Measurements from ENCODE around the gene ATR.
A peak's percentile ranks its signal among the peaks of the same experiment; 100 is the strongest.

ATR gene

GRCh38 chr3:142578329-142579223 is at the start of gene ATR:
ATR (minus strand) TSS chr3:142578733; CDS start chr3:142578704, 29 bp downstream.
- TF ChIP-seq GATA3 (IDR thresholded peaks at IDR 0.05; ENCODE audit: low read depth, low read length) (no peak), GATA2 (IDR thresholded peaks at IDR 0.05; ENCODE audit: low read depth, low read length) (peak; percentile 37; the same call in 1 of the 2 replicates)

- TF ChIP-seq GATA3 (IDR thresholded peaks at IDR 0.05; ENCODE audit: low read depth, low read length): no peak
- no peak for TF ChIP-seq GATA2 (IDR thresholded peaks at IDR 0.05; ENCODE audit: low read depth, low read length)
Measured at GRCh38 chr3:142626971-142627370, 48.4 kb upstream of the ATR start.

- TF ChIP-seq GATA3 (IDR thresholded peaks at IDR 0.05; ENCODE audit: low read depth, low read length) (no peak), GATA2 (IDR thresholded peaks at IDR 0.05; ENCODE audit: low read depth, low read length) (no peak)
Measured at GRCh38 chr3:142625153-142625440, 46.6 kb upstream of the ATR start.

- TF ChIP-seq GATA2 (IDR thresholded peaks at IDR 0.05; ENCODE audit: low read depth, low read length): no peak
- no peak for TF ChIP-seq GATA3 (IDR thresholded peaks at IDR 0.05; ENCODE audit: low read depth, low read length)
Measured at GRCh38 chr3:142624341-142625152, 46.0 kb upstream of the ATR start.

GRCh38 chr3:142623194-142623593 is 44.7 kb upstream of the ATR start:
- TF ChIP-seq GATA2 (IDR thresholded peaks at IDR 0.05; ENCODE audit: low read depth, low read length) (no peak), GATA3 (IDR thresholded peaks at IDR 0.05; ENCODE audit: low read depth, low read length) (no peak)

- no peak for TF ChIP-seq GATA3 (IDR thresholded peaks at IDR 0.05; ENCODE audit: low read depth, low read length)
- no peak for TF ChIP-seq GATA2 (IDR thresholded peaks at IDR 0.05; ENCODE audit: low read depth, low read length)
Measured at GRCh38 chr3:142622405-142622804, 43.9 kb upstream of the ATR start.

GRCh38 chr3:142618917-142619461 is 40.5 kb upstream of the ATR start:
- TF ChIP-seq GATA3 (IDR thresholded peaks at IDR 0.05; ENCODE audit: low read depth, low read length) (no peak), GATA2 (IDR thresholded peaks at IDR 0.05; ENCODE audit: low read depth, low read length) (no peak)

- TF ChIP-seq GATA2 (IDR thresholded peaks at IDR 0.05; ENCODE audit: low read depth, low read length) (no peak), GATA3 (IDR thresholded peaks at IDR 0.05; ENCODE audit: low read depth, low read length) (no peak)
Measured at GRCh38 chr3:142615171-142615570, 36.6 kb upstream of the ATR start.

- no peak for TF ChIP-seq GATA2 (IDR thresholded peaks at IDR 0.05; ENCODE audit: low read depth, low read length)
- TF ChIP-seq GATA3 (IDR thresholded peaks at IDR 0.05; ENCODE audit: low read depth, low read length): no peak
Measured at GRCh38 chr3:142614059-142614626, 35.6 kb upstream of the ATR start.

- no peak for TF ChIP-seq GATA2 (IDR thresholded peaks at IDR 0.05; ENCODE audit: low read depth, low read length)
- TF ChIP-seq GATA3 (IDR thresholded peaks at IDR 0.05; ENCODE audit: low read depth, low read length): no peak
Measured at GRCh38 chr3:142613491-142613890, 35.0 kb upstream of the ATR start.

- TF ChIP-seq GATA3 (IDR thresholded peaks at IDR 0.05; ENCODE audit: low read depth, low read length) (no peak), GATA2 (IDR thresholded peaks at IDR 0.05; ENCODE audit: low read depth, low read length) (no peak)
Measured at GRCh38 chr3:142611206-142611605, 32.7 kb upstream of the ATR start.

- TF ChIP-seq GATA3 (IDR thresholded peaks at IDR 0.05; ENCODE audit: low read depth, low read length): no peak
- no peak for TF ChIP-seq GATA2 (IDR thresholded peaks at IDR 0.05; ENCODE audit: low read depth, low read length)
Measured at GRCh38 chr3:142609136-142609535, 30.6 kb upstream of the ATR start.

GRCh38 chr3:142608631-142609030 is 30.1 kb upstream of the ATR start:
- TF ChIP-seq GATA3 (IDR thresholded peaks at IDR 0.05; ENCODE audit: low read depth, low read length) (no peak), GATA2 (IDR thresholded peaks at IDR 0.05; ENCODE audit: low read depth, low read length) (no peak)

GRCh38 chr3:142604940-142605339 is 26.4 kb upstream of the ATR start:
- TF ChIP-seq GATA3 (IDR thresholded peaks at IDR 0.05; ENCODE audit: low read depth, low read length): no peak
- TF ChIP-seq GATA2 (IDR thresholded peaks at IDR 0.05; ENCODE audit: low read depth, low read length): no peak
